ENCODE data around the gene RBSN.
A peak's percentile ranks its signal among the peaks of the same experiment; 100 is the strongest.
"Not testable (repeated sequence)": the region's sequence is repeated elsewhere in the genome, so short reads cannot be mapped to it uniquely, and the experiment has no call there.

Gene RBSN

GRCh38 chr3:15098503-15099363, at the start of gene RBSN:
Gene RBSN (minus strand): TSS chr3:15099148. CDS start chr3:15096120, 3,028 bp downstream.
- DNase-seq, result peak; percentile 92

GRCh38 chr3:15148614-15149013, 49.7 kb upstream of the RBSN start:
- no peak for DNase-seq

- not testable (repeated sequence) for DNase-seq
Measured at GRCh38 chr3:15136885-15137284, 37.9 kb upstream of the RBSN start.

GRCh38 chr3:15134968-15135367, 36.0 kb upstream of the RBSN start:
- DNase-seq, result not testable (repeated sequence)

- DNase-seq, result not testable (repeated sequence)
Measured at GRCh38 chr3:15128403-15128802, 29.5 kb upstream of the RBSN start.

- not testable (repeated sequence) for DNase-seq
Measured at GRCh38 chr3:15126975-15127374, 28.0 kb upstream of the RBSN start.

- DNase-seq, result no peak
Measured at GRCh38 chr3:15122398-15122797, 23.4 kb upstream of the RBSN start.

- DNase-seq, result no peak
Measured at GRCh38 chr3:15121936-15122335, 23.0 kb upstream of the RBSN start.

- no peak for DNase-seq
Measured at GRCh38 chr3:15120986-15121385, 22.0 kb upstream of the RBSN start.

- DNase-seq, result no peak
Measured at GRCh38 chr3:15117011-15117410, 18.1 kb upstream of the RBSN start.

- DNase-seq, result no peak
Measured at GRCh38 chr3:15116032-15116669, 17.2 kb upstream of the RBSN start.

- DNase-seq, result no peak
Measured at GRCh38 chr3:15114466-15115358, 15.8 kb upstream of the RBSN start.

GRCh38 chr3:15113884-15114283, 14.9 kb upstream of the RBSN start:
- no peak for DNase-seq

GRCh38 chr3:15113471-15113870, 14.5 kb upstream of the RBSN start:
- DNase-seq, result no peak

GRCh38 chr3:15112011-15112410, 13.1 kb upstream of the RBSN start:
- DNase-seq, result no peak

GRCh38 chr3:15110206-15110605, 11.3 kb upstream of the RBSN start:
- no peak for DNase-seq

GRCh38 chr3:15108869-15109268, 9.9 kb upstream of the RBSN start:
- no peak for DNase-seq

GRCh38 chr3:15108082-15108545, 9.2 kb upstream of the RBSN start:
- DNase-seq, result peak; percentile 70 to 77

- no peak for DNase-seq
Measured at GRCh38 chr3:15107075-15107947, 8.4 kb upstream of the RBSN start.

GRCh38 chr3:15102836-15103235, 3.9 kb upstream of the RBSN start:
- no peak for DNase-seq

- DNase-seq, result no peak
Measured at GRCh38 chr3:15102256-15102655, 3.3 kb upstream of the RBSN start.
